SHP77 treated with DMSO at 0.1 percent for 48 hours (cell line): ENCODE measurements around the gene RAB3GAP2.
"Not testable (repeated sequence)": the region's sequence is repeated elsewhere in the genome, so short reads cannot be mapped to it uniquely, and the experiment has no call there.

ENCODE experiments used
- DNase-seq: peaks from one replicate; lab custom pipeline; 2025; lab: John Stamatoyannopoulos, UW

The RAB3GAP2 gene

GRCh38 chr1:220236278-220236677, 36.0 kb downstream of the RAB3GAP2 start:
- not testable (repeated sequence) for DNase-seq

GRCh38 chr1:220235462-220235861, 36.8 kb downstream of the RAB3GAP2 start:
- peak; percentile 49 for DNase-seq

- no peak for DNase-seq
Measured at GRCh38 chr1:220233927-220234326, 38.3 kb downstream of the RAB3GAP2 start.

DNA sequence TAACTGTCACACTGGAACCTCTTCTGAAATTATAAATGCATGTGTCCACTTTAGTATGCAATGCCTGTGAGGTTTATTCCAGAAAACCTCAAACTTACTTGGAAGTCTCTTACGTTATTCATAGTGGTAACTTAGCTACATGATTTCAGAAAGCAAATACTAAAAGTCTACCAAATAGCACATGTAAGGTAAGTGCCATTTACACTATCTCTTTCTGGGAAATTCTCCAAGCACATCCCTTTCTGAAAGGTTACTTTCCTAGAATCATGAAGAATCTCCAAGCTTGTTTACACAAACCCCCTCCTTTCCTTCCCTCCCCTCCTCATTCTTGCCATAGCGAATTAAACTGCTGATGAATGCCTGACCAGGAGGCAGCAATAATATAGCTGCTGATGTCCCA, 42.5 kb downstream of the RAB3GAP2 start:
- no peak for DNase-seq

DNA sequence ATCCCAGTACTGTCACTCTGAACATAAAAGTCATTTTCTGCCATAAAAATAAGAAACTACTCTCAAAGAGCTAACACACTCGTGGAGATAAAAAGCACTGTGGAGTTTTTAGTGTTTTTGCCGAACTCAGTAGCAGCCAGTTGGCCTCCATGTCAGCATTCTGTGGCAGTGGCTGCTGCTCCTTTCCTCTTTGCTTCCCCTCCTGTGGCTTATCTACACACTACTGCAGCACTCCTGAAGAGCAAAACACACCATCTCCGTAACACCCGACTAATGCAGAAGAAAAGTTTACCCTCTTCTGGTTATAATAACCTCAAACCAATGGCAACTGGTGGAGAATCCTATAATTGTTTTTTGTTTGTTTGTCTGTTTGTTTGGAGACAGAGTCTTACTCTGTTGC, 44.9 kb downstream of the RAB3GAP2 start:
- DNase-seq: no peak

GRCh38 chr1:220226752-220227151, 45.5 kb downstream of the RAB3GAP2 start:
- no peak for DNase-seq

DNA sequence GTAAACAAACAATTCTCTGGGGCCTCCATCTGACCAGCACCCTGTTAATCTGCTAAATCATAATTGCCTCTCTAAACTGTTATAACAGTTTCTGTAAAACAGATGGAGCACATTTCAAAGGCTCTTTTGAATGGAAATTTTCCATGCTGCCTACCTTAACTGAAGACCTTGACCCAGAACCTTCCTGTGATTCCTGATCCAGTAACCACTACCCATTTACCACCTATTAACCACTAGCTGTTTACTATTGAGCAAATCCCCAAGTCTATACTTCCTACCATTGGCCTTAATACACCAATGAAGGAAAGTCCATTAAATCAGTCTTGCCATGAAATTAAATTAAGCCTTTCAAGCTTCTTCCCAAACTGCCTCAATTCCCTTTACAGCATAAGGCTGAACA, 46.3 kb downstream of the RAB3GAP2 start:
- no peak for DNase-seq

- DNase-seq: no peak
Measured at GRCh38 chr1:220224611-220225124, 47.6 kb downstream of the RAB3GAP2 start.

DNA sequence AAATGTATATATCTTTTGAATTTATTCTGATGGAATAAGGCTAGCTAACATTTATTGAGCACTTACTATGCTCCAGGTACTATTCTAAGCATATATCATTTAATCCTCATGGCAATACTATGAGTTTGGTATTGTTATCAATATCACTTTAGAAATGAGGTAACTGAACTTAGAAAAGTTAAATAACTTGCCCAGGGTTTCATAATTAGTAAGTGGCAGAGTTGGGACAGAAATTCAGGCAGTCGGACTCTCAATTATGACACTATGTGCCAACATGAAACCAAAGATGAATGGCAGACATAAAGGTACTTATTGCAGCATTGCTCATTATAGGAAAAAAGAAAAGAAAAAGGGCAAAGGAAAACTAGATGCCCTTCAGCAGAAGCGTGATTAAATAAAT, 48.2 kb downstream of the RAB3GAP2 start:
- no peak for DNase-seq

- no peak for DNase-seq
Measured at GRCh38 chr1:220222939-220223338, 49.3 kb downstream of the RAB3GAP2 start.

DNA sequence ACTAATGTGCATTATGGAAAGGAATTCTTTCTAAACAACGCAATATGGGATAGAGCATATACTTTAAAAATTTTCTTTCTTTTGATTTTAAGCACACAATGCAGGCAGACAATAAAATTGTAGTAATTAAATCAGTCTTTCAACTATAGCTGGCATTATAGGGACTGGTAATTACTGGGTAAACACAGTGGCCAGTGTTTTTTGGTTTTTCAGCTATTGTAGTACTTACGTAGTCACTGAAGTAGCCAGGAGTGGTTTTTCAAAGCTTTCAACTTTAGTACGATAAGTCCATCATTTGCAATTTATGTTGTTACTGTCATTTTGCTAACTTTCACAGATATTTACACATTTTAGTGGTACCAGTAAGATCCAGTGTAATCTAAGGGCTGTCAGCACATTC, 50.6 kb downstream of the RAB3GAP2 start:
- DNase-seq: no peak

- DNase-seq: no peak
Measured at GRCh38 chr1:220221269-220221668, 51.0 kb downstream of the RAB3GAP2 start.

DNA sequence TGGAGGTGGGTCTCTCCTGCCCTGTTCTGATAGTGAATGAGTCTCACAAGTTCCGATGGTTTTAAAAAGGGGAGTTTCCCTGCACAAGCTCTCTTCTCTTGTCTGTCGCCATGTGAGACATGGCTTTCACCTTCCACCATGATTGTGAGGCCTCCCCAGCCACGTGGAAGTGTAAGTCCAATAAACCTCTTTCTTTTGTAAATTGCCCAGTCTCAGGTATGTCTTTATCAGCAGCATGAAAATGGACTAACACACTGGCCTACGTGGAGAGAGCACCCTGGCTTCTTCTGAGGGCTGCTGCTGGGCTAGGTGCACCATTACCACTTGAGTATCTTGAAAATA, 51.6 kb downstream of the RAB3GAP2 start:
- not testable (repeated sequence) for DNase-seq

- no peak for DNase-seq
Measured at GRCh38 chr1:220219865-220220698, 52.2 kb downstream of the RAB3GAP2 start.

GRCh38 chr1:220219136-220219442, 53.2 kb downstream of the RAB3GAP2 start:
- no peak for DNase-seq

DNA sequence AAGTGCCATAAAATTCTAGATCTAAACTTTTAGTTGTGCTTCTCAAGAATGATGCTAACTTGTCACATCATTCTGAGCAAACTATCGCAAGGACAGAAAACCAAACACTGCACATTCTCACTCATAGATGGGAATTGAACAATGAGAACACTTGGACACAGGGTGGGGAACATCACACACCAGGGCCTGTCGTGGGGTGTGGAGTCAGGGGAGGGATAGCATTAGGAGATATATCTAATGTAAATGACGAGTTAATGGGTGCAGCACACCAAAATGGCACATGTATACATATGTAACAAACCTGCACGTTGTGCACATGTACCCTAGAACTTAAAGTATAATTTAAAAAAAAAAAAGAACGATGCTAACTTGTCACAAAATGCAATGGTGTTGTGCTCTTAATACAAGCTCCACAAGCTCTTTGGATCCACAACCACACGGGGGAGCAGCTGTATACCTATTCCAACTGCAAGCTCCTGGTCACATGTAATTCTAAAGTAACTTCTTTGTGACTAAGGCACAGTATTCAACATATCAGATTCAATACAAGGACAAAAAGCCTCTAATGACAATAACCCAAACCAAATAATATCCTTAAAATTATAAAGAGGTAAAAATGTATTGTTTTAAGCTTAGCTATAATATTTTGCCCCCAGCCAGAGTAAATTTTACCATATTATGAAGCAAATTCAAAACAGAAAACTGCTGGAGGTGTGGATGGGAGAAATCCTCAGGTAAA, 53.7 kb downstream of the RAB3GAP2 start:
- DNase-seq: peak; percentile 9

DNA sequence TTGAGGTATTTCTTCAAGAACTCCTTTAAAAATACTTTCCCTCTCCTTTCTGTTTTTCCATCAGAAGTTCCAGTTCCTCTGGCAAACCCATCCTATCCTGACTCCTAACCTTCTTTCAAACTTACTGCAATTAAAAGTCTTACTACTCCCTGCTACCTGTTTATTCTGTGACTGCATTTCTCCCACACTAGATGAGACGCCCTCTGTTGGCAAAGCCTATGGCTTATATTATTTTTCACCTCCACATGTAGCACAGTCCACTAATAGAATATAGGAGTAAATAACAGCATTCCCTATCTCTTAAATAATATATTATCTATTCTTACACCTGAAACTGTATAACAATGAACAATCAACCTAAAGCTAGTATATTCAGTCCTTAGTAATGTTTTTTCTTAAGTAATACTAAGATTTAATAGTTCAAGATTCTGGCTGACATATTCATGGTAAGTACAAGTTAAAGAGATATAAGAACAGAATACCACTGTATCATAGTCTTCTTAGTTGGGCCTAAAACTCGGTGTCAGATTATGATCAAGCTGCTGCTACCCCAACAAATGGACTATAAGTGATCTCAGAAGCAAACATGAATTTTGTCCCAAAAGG, 54.8 kb downstream of the RAB3GAP2 start:
- no peak for DNase-seq

DNA sequence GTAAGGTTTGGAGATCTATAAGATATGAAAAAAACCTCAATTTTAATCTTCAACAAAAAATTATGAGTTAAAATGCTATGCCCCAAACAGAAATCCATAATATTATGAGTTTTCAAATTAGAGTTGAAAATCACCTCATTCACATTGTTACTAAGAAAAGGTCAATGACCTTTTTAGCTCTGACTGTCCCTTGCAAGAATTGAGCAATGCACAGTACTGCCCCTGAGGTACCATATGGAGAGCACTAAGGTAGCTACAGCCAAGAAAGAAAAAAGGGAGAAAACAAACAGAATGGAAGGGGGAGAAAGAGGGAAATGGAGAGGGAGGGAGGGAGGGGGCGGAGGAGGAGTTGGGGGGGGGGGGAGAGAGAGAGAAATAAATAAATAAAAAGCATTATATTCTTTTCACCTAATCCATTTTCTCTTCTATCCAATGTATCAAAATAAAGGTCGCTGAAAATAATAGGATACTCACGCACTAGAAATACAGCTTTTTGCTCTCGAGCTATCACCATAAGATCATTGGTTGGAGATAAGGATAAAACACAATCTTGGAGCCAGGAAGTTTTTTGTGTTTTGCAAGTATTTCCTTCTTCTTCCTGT, 58.8 kb downstream of the RAB3GAP2 start:
- no peak for DNase-seq

GRCh38 chr1:220207411-220207810, 64.8 kb downstream of the RAB3GAP2 start:
- DNase-seq: no peak

- DNase-seq: not testable (repeated sequence)
Measured at GRCh38 chr1:220204758-220205157, 67.5 kb downstream of the RAB3GAP2 start.

DNA sequence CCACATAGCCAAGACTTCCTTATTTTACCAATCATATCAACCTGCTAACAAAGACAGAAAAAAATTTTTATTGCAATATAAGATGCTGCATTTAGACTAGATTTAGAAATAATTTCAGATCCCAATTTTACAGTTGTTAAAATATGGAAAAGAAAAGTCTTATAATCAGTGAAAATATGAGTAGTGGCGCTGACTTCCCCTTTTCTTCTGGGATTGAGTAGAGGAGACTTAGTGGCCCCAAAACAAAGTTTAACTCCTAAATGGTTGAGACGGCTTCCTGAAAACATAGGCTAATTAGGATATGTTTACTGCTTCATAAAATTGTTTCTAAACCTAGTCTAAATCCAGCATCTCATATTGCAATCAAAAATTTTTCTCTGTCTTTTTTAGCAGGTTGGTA, 68.4 kb downstream of the RAB3GAP2 start:
- DNase-seq: no peak

GRCh38 chr1:220198186-220199005, 73.9 kb downstream of the RAB3GAP2 start:
- DNase-seq: no peak
